GM19467 (cell line): ENCODE results near the gene LARP1.

Experiments used
- ATAC-seq: cut with Tn5 transposase; IDR thresholded peaks from one replicate; pipeline ENCODE4 v1.9.1; 2021; ENCODE audit warnings: mild to moderate bottlenecking, moderate library complexity; ENCODE audit not compliant: unreplicated experiment

Gene LARP1

GRCh38 chr5:154850255-154851062 lies 95.3 kb downstream of the LARP1 start, which contains the start of gene FAXDC2:
TSS of gene FAXDC2 (minus strand) at chr5:154850603. CDS start at chr5:154838178, 12,425 bp downstream.
- ATAC-seq = no peak

GRCh38 chr5:154851351-154851750 lies 96.2 kb downstream of the LARP1 start:
- ATAC-seq = no peak

GRCh38 chr5:154857530-154858296 lies 102.5 kb downstream of the LARP1 start:
- peak; percentile 50 for ATAC-seq

- peak; percentile 74 for ATAC-seq
These were observed 103.3 kb downstream of the LARP1 start, which contains the start of gene CNOT8 for GRCh38 chr5:154858297-154858971. TSS of gene CNOT8 (plus strand) at chr5:154858627. CDS start at chr5:154863279, 4,652 bp downstream.

- no peak for ATAC-seq
These were observed 104.0 kb downstream of the LARP1 start for GRCh38 chr5:154858972-154859871.

GRCh38 chr5:154860123-154860522 lies 104.9 kb downstream of the LARP1 start:
- no peak for ATAC-seq

- ATAC-seq = no peak
These were observed 105.6 kb downstream of the LARP1 start for GRCh38 chr5:154860765-154861164.

GRCh38 chr5:154861946-154862345 lies 106.8 kb downstream of the LARP1 start:
- ATAC-seq = no peak

GRCh38 chr5:154862766-154863165 lies 107.6 kb downstream of the LARP1 start:
- no peak for ATAC-seq

GRCh38 chr5:154863291-154864080 lies 108.3 kb downstream of the LARP1 start:
- no peak for ATAC-seq

- no peak for ATAC-seq
These were observed 110.4 kb downstream of the LARP1 start for GRCh38 chr5:154865466-154866184.

GRCh38 chr5:154866841-154867240 lies 111.7 kb downstream of the LARP1 start:
- ATAC-seq = no peak
